ENCODE data around the gene SETD1B.
"Not testable (repeated sequence)": the region's sequence is repeated elsewhere in the genome, so short reads cannot be mapped to it uniquely, and the experiment has no call there.

DNA sequence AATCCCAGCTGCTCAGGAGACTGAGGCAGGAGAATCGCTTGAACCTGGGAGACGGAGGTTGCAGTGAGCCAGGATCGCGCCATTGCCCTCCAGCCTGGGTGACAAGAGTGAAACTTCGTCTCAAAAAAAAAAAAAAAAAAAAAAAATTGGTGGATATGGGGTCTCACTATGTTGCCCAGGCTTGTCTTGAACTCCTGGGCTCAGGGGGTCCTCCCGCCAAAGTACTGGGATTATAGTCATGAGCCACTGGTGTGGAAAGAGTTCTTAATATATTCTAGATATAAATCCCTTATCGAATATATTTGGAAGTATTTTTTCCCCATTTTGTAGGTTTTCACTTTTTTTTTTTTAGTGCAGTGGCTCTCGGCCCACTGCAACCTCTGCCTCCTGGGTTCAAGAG is 65.4 kb downstream of the SETD1B start:
- TF ChIP-seq, protein P1, sequence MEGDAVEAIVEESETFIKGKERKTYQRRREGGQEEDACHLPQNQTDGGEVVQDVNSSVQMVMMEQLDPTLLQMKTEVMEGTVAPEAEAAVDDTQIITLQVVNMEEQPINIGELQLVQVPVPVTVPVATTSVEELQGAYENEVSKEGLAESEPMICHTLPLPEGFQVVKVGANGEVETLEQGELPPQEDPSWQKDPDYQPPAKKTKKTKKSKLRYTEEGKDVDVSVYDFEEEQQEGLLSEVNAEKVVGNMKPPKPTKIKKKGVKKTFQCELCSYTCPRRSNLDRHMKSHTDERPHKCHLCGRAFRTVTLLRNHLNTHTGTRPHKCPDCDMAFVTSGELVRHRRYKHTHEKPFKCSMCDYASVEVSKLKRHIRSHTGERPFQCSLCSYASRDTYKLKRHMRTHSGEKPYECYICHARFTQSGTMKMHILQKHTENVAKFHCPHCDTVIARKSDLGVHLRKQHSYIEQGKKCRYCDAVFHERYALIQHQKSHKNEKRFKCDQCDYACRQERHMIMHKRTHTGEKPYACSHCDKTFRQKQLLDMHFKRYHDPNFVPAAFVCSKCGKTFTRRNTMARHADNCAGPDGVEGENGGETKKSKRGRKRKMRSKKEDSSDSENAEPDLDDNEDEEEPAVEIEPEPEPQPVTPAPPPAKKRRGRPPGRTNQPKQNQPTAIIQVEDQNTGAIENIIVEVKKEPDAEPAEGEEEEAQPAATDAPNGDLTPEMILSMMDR (IDR thresholded peaks at IDR 0.05; ENCODE audit: low read depth, low read length, poor library complexity, severe bottlenecking): not testable (repeated sequence)
- TF ChIP-seq EZH2phosphoT487 (IDR thresholded peaks at IDR 0.05; ENCODE audit: borderline replicate concordance, low read length): not testable (repeated sequence)

Data from DOHH2 (cell line).